VCaP (cell line): ENCODE measurements around the gene ITGB3.

Experiments
- H3K27ac ChIP-seq: fragments of 450-650 bp; 2 replicates; pipeline ENCODE4 v1.5.1; 2017
- CTCF ChIP-seq: fragments of 450-650 bp; conservative IDR thresholded peaks from 2 replicates; pipeline ENCODE4 v1.5.1; 2017; ENCODE audit warnings: mild to moderate bottlenecking, moderate library complexity

Gene ITGB3

GRCh38 chr17:47299239-47299910, 45.7 kb downstream of the ITGB3 start:
- TF ChIP-seq CTCF = no peak
- H3K27ac ChIP-seq = no peak overlapping the region

GRCh38 chr17:47300718-47301117, 47.1 kb downstream of the ITGB3 start:
- no peak overlapping the region for H3K27ac ChIP-seq
- no peak for TF ChIP-seq CTCF

- H3K27ac ChIP-seq = no peak overlapping the region
- no peak for TF ChIP-seq CTCF
Measured at GRCh38 chr17:47301161-47301560, 47.5 kb downstream of the ITGB3 start.

GRCh38 chr17:47301831-47302230, 48.2 kb downstream of the ITGB3 start:
- TF ChIP-seq CTCF = no peak

GRCh38 chr17:47304186-47304585, 50.6 kb downstream of the ITGB3 start:
- TF ChIP-seq CTCF = no peak
- H3K27ac ChIP-seq = no peak overlapping the region

More at GRCh38 chr17:47301831-47302230, 48.2 kb downstream of the ITGB3 start:
- H3K27ac ChIP-seq = no peak overlapping the region

GRCh38 chr17:47305302-47305923, 51.8 kb downstream of the ITGB3 start:
- no peak for TF ChIP-seq CTCF
- no peak overlapping the region for H3K27ac ChIP-seq

GRCh38 chr17:47310186-47310733, 56.6 kb downstream of the ITGB3 start:
- no peak for TF ChIP-seq CTCF
- no peak overlapping the region for H3K27ac ChIP-seq
